Measurements from ENCODE around the gene BEST3. TPM values are rescaled to one million over a fixed set of nuclear protein-coding genes. Genes with fewer than 3 reads are reported as not detected.

The BEST3 gene
- total RNA-seq, 1 donor, result under 0.01 TPM

DNA sequence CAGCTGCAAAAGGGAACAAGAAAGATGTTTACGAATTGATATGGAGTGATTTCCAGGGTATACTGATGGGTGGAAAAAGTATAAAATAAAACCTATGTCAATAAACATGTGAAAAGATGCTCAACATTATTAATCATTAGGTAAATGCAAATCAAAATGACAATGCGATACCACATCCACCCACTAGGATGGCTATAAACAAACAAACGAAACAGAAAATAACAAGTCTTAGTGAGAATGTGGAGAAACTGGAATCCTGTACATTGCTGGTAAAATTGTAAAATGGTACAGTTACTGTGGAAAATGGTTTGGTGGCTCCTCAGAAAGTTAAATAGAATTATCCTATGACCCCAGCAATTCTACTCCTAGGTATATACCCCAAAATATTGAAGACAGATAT is 9.5 kb upstream of the BEST3 start:
- DNase-seq (ENCODE audit: insufficient read length, low spot score, missing footprints), result no peak
- peaks cover 6% of the 10 kb centered on the region for H3K27me3 ChIP-seq (ENCODE audit: insufficient read depth, low read length)
- no peak overlapping the region for H3K4me2 ChIP-seq (ENCODE audit: insufficient read depth, low read length)

DNA sequence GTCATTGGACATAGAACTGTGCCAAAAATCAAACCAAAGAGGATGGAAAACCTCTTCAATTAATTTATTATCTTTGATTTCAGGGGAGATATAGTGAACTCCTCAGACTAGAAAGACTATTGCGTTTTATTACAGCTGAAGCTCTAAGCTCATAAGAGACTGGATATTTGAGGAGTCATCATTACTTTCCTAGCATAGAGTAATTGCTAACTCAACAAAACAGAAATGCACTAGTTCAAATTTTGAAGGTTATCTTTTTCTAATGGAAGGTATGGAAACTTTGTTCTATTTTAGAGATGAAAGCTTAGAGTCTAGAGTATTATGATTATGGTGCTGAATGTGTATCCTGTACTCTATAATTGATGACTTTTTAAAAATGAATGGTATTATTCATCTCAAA is 5.3 kb upstream of the BEST3 start:
- Histone ChIP-seq H3K36me3 (ENCODE audit: insufficient read depth, low read length) (no peaks in the 10 kb centered on the region), H4K20me1 (ENCODE audit: insufficient read depth, low read length) (no peaks in the 10 kb centered on the region), H2AFZ (ENCODE audit: low read length) (no peak overlapping the region), H3K4me1 (ENCODE audit: insufficient read depth, low read length) (no peaks in the 10 kb centered on the region), H3K4me3 (ENCODE audit: insufficient read depth, low read length) (no peak overlapping the region), H3K4me2 (ENCODE audit: insufficient read depth, low read length) (no peak overlapping the region), H3K9me3 (ENCODE audit: low read depth, low read length) (no peaks in the 10 kb centered on the region), H3K79me2 (ENCODE audit: insufficient read depth, low read length) (no peaks in the 10 kb centered on the region), H3K27me3 (ENCODE audit: insufficient read depth, low read length) (peaks cover 6% of the 10 kb centered on the region), H3K27ac (ENCODE audit: low read depth, low read length) (no peak overlapping the region)
- no peak for DNase-seq (ENCODE audit: insufficient read length, low spot score, missing footprints)
- TF ChIP-seq CTCF (IDR thresholded peaks at IDR 0.05; ENCODE audit: extremely low read depth, low read depth, low read length), result no peak

More for the DNA sequence above, 9.5 kb upstream of the BEST3 start:
- no peak overlapping the region for H3K4me3 ChIP-seq (ENCODE audit: insufficient read depth, low read length)
- H3K4me1 ChIP-seq (ENCODE audit: insufficient read depth, low read length), result no peaks in the 10 kb centered on the region
- no peak for TF ChIP-seq CTCF (IDR thresholded peaks at IDR 0.05; ENCODE audit: extremely low read depth, low read depth, low read length)
- no peak overlapping the region for H3K27ac ChIP-seq (ENCODE audit: low read depth, low read length)
- H3K9me3 ChIP-seq (ENCODE audit: low read depth, low read length), result no peaks in the 10 kb centered on the region
- H4K20me1 ChIP-seq (ENCODE audit: insufficient read depth, low read length), result no peaks in the 10 kb centered on the region
- H2AFZ ChIP-seq (ENCODE audit: low read length), result no peak overlapping the region
- H3K79me2 ChIP-seq (ENCODE audit: insufficient read depth, low read length), result no peaks in the 10 kb centered on the region
- no peaks in the 10 kb centered on the region for H3K36me3 ChIP-seq (ENCODE audit: insufficient read depth, low read length)

GRCh38 chr12:69703146-69703642 is 4.1 kb upstream of the BEST3 start:
- DNase-seq (ENCODE audit: insufficient read length, low spot score, missing footprints), result no peak
- Histone ChIP-seq H3K27ac (ENCODE audit: low read depth, low read length) (no peak overlapping the region), H4K20me1 (ENCODE audit: insufficient read depth, low read length) (no peaks in the 10 kb centered on the region), H3K9me3 (ENCODE audit: low read depth, low read length) (no peaks in the 10 kb centered on the region), H3K4me3 (ENCODE audit: insufficient read depth, low read length) (no peak overlapping the region), H3K4me1 (ENCODE audit: insufficient read depth, low read length) (no peaks in the 10 kb centered on the region), H3K27me3 (ENCODE audit: insufficient read depth, low read length) (peaks cover 6% of the 10 kb centered on the region), H3K36me3 (ENCODE audit: insufficient read depth, low read length) (no peaks in the 10 kb centered on the region), H3K4me2 (ENCODE audit: insufficient read depth, low read length) (no peak overlapping the region), H3K79me2 (ENCODE audit: insufficient read depth, low read length) (no peaks in the 10 kb centered on the region), H2AFZ (ENCODE audit: low read length) (no peak overlapping the region)
- no peak for TF ChIP-seq CTCF (IDR thresholded peaks at IDR 0.05; ENCODE audit: extremely low read depth, low read depth, low read length)

DNA sequence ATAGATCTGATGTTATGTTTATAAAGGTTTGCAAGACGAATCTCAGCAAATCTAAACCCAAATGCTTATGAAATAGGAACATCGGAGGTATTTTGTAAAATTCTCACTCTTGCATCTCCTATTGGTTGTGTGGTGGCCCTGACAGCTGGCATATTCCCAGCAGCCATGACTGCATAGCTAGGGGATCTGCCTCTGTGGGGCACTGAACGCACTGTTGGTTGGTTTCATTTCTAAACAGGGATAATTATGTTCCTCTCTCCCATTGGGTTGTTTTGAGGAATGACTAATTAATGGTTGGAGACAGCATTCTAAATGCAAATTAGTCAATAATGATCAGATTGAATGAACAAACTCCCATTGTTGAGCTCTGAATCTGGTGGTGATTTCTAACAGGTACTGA is 2.7 kb upstream of the BEST3 start:
- Histone ChIP-seq H3K4me3 (ENCODE audit: insufficient read depth, low read length) (no peak overlapping the region), H3K27ac (ENCODE audit: low read depth, low read length) (no peak overlapping the region), H3K9me3 (ENCODE audit: low read depth, low read length) (no peaks in the 10 kb centered on the region), H3K4me1 (ENCODE audit: insufficient read depth, low read length) (no peaks in the 10 kb centered on the region), H3K27me3 (ENCODE audit: insufficient read depth, low read length) (peaks cover 6% of the 10 kb centered on the region), H3K36me3 (ENCODE audit: insufficient read depth, low read length) (no peaks in the 10 kb centered on the region), H3K4me2 (ENCODE audit: insufficient read depth, low read length) (no peak overlapping the region), H4K20me1 (ENCODE audit: insufficient read depth, low read length) (no peaks in the 10 kb centered on the region), H3K79me2 (ENCODE audit: insufficient read depth, low read length) (no peaks in the 10 kb centered on the region), H2AFZ (ENCODE audit: low read length) (no peak overlapping the region)
- no peak for TF ChIP-seq CTCF (IDR thresholded peaks at IDR 0.05; ENCODE audit: extremely low read depth, low read depth, low read length)
- DNase-seq (ENCODE audit: insufficient read length, low spot score, missing footprints), result no peak

Data from osteoblast (primary cell).